Mucosa of gallbladder (tissue), 1 donor: ENCODE measurements around the gene GRIK4. TPM values are rescaled to one million over a fixed set of nuclear protein-coding genes. Genes with fewer than 3 reads are reported as not detected.
A peak's percentile ranks its signal among the peaks of the same experiment; 100 is the strongest.
"Not testable (repeated sequence)": the region's sequence is repeated elsewhere in the genome, so short reads cannot be mapped to it uniquely, and the experiment has no call there.

Experiments
- DNase-seq: peaks from one replicate; pipeline ENCODE4 v3.0.0-alpha.2; 2020; ENCODE audit warnings: low spot score
- total RNA-seq: library from RNA; stranded (reverse); gene quantifications from one replicate; pipeline ENCODE4 v1.2.1, GENCODE V29; 2021
- donor health status: DM: no; HTN: no; CAD: no.

GRIK4 gene
- total RNA-seq, 1 donor from 2014 or later, result 2.9 TPM

DNA sequence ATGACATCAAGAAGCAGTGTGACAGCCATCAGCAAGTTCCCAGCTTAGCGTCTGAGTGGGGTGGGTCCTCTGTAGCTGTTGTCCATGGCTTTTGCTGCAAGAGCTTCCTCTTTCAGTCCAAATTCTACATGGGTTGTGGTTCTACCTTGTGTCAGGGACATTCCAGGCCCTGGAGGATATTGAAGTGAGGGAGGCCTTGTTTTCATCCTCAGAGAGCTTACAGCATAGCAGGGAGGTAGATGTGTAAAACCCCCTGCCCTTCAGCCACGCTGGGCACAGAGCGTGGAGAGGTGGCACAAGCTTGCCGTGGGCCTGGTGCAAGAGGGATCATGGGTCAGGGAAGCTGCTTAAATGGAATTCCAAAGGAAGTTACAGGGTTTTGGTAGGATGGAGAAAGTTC, 93.9 kb downstream of the GRIK4 start:
- no peak for DNase-seq

DNA sequence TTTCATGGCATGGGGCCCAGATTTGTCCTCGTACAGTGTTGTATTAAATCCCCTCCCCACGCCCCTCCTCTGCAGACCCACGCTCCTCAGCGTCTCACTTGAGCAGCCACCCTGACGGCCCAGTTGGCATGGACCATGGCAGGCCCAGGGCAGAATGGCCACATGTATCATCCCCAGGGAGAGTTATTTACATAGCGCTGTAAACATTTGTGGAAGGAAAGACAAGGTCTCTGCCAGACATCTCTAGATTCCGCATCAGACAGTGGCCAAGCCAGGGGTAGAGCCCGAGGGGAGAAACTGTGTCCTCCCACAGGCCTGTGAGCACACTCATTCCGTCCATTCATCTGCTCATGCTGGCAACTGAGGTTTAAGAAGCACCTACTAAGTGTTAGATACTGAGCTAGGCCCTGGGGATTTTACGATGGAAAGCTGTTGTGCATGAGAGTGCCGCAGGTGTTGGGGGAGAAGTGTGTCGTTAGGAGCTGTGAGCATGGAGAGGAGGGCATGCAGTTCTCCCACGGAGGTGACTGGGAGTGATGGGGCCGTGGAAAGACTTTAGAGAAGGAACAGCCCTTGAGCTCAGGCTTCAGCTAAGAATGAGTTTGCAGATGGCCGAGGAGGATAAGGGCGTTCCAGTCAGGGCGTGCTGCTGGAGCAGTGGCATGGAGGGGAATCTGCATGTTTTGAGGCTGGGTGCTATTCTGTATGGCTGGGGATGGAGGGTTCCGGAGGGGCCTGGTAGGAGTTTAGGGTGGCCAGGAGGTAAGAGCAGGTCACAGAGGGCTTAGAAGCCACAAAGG, 94.9 kb downstream of the GRIK4 start:
- DNase-seq, result no peak

DNA sequence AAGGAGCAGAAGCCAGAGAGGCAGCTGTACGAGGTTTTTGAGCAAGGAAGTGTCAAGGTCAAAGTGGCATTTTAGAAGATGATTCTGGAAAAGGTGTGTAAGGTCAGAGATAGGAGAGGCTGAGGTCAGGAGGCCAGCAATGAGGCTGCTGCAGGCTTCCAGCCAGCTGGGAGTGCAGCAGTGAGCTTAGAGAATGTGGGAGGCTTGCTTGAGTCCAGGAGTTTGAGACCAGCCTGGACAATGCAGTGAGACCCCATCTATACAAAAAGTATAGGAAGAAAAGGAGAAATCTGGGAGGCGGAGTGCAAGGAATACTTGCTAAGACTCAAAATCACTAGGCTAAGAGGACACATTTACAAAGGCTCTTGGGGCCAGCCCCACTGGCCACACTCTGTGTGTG, 96.5 kb downstream of the GRIK4 start:
- DNase-seq, result no peak

DNA sequence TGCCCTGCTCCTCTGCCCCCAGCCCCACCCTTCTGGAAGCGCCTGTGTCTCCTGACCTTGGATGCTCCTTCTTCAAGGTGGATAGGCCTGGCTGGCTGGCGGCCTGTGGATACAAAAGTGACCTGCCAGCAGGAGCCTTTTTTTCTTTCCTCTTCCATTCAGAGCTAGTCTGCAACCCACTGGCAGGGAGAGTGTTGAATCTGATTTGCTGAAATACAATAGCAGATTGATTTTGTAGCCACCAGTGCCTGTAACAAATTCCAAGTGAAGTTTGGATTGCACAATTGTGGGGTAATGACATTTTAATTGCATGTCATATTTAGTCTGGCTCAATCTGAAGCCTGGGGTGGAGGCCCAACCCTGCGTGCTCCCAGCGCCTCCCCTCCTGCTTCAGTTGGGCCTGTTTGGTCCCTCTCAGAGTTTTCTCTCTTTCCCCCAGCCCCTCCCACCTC, 97.2 kb downstream of the GRIK4 start:
- peak; percentile 69 for DNase-seq

DNA sequence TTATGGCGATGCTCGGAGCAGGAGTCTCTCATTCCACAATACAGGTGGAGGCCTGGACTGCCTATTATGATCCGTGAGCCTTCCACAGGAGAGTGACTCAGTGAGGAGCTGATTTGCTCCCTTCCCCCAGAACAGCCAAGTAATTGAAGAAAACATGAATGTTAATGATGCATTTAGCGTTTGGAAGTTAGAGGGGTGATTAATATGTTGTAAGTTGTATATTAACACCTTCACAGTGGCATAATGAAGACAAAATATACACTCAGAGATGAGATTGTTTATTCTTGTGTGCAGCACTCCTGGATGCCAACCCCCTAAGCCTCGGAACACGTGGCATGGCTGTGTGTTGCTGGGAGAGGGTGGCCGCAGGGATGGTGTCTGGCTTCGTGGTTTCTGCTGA, 98.6 kb downstream of the GRIK4 start:
- DNase-seq, result no peak

DNA sequence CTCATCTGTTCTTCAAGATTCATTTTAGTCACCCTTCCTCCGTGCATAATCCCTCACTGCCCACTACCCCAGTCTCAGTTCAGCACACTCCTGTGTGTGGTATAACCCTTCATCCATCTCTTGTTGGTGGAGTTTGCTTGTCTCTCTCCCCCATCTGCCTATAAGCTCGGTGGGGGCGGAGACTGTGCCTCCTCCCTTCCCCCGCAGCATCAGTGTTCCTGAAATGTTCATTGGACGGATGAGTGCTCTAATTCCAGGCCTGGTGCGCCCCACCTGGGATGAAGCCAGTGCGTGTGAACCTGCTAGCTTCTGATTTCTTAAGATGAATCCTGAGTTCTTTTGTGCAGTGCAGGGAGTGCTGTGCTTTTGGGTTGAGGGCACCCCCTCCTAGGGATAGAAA, 100.0 kb downstream of the GRIK4 start:
- no peak for DNase-seq

DNA sequence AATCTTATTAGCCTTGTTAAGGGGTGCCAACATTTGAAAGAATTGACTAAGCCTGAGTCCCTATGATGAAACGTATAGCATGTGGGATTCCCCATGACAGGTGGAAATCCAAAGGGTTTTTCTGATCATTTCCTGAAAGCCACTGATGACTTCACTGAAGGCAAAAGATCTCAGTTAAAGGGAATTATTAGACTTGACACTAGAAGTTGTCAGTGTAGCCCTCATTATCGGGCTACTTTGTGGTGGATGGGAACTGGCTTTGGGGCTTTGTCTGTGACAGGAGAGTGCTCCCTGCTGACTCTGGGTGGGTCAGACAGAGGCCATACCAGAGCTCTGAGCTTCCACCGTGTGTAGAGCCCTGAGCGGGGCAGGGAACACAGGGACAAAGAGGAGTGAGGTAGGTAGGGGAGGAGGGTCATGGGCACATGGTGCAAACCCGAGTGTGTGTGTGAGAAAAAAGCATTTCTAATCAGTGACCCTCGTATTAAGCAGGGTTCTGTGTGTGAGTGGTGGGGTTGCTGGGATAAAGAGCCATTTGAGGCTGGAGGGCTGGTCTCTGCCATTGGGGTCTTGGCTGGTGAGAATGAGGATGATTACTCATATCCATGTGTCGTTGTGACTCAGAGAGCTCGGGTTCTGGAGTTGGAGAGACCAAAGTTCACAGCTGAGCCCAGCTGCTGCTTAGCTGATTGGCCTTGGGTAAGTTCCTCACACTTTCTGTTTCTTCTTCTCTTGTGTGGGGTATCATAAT, 101.1 kb downstream of the GRIK4 start:
- DNase-seq, result peak; percentile 53

DNA sequence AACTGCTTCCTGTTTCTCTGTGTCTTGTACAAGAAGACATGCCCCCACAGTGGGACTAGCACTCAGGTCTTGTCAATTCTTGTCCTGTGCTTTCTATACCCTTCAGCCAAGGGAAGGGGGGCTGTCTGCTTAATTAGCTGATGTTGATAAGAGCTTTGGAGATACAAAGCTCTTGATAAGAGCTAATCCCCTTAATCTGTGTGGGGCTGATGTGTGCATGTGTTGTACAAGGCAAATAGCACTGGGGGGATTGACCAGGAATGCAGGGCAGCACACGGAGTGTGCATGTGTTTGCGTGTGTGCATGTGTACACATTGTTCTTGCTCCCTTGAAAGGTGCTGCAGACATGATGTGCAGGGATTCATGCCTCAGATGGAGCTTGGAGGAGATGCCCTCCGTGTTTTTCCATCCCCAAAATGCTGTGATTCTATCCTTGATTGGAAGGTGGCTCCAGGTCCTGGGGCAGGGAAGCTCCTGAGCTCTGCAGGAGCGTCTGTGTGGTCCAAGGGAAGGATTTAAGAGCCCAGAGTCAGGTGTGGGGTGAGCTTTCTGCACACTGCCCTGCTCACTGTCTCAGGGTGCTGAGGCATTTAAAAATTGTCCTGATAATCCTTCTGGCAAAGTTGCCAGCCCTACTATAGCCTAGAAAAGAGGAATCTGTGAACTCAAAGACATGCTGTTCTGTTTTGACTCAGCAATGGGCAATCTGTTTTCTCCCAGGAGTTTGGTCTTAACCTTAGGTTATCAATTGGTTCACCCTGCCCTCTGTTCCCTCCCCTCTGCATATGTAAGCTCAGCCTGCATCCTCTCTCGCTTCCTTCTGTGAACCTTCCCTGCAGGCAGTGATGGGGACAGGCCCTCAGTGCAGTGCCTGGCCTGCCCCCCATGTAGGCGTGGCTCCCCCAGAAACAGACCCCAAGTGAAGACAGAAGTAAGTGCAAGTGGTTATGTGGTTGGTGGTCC, 102.0 kb downstream of the GRIK4 start:
- DNase-seq, result no peak

DNA sequence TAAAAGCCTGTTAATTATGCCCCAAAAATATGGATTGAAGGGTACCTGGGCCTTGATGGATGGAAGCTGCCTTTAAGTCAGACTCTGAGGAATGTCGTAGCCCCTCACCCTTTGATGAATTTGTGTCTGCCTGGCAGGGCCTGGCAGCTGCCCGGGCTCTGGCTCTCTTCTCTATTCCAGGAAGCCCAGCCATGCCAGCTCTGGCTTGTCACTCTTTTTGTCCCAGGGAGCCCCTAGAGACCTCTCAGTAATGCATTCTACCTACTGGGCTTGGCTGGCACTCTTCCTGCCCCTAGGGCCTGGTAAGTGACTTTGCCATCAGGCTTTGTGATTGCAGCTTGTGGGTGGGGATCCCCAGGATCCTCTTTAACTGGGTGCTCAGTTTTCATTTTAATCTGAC, 103.8 kb downstream of the GRIK4 start:
- DNase-seq, result no peak

DNA sequence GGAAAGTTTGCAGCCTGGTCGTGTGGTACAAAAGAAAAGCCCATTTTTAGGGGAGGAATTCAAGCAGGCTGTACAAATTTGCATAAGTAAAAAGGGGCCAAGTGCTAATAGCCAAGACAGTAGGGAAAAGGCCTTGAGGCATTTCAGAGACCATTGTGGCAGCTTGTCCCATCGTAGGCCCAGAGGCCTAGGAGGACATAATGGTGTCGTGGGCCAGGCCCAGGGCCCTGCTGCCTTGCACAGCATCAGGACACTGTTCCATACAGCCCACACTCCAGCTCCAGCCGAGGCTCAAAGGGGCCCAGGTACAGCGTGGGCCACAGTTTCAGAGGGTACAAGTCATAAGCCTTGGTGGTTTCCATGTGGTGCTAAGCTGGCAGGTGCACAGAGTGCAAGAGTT, 106.9 kb downstream of the GRIK4 start:
- no peak for DNase-seq

DNA sequence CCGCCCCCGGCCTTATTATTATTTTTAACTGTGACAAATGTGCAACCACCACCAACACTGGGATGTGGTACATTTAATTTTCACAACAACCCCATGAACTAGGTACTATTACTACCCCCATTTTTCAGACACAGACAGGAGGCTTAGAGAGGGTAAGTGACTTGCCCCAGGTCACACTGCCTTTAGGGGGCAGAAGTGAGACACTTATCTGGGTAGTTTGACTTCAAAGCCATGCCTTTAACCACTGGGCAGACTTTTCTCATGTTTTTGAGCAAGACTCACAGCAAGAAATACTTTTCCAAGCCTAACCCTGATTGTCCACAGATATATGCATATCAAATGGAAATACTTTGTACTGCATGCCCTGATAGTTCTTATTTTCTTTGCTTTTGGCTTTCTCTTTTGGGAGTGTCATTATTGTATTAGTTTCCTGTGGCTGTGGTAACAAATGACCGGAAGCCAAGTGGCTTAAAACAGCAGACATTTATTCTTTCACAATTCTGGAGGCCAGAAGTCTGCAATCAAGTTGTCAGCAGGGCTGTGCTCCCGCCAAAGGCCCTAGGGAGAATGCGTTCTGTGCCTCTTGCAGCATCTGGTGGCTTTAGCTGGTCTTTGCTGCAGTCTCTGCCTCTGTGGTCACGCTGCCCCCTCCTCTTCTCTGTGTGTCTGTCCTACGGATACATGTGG, 110.8 kb downstream of the GRIK4 start:
- DNase-seq, result no peak

DNA sequence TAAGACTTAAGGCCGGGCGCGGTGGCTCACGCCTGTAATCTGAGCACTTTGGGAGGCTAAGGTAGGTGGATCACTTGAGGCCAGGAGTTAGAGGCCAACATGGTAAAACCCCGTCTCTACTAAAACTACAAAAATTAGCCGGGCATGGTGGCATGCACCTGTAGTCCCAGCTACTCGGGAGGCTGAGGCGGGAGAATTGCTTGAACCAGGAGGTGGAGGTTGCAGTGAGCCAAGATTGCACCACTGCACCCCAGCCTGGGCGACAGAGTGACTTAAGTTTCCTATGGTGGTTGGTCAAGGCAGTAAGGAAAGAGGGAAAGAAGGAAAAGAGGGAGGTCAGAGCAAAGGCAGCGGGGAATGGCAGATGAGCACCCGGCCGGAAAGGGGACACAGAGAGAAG, 113.4 kb downstream of the GRIK4 start:
- not testable (repeated sequence) for DNase-seq

DNA sequence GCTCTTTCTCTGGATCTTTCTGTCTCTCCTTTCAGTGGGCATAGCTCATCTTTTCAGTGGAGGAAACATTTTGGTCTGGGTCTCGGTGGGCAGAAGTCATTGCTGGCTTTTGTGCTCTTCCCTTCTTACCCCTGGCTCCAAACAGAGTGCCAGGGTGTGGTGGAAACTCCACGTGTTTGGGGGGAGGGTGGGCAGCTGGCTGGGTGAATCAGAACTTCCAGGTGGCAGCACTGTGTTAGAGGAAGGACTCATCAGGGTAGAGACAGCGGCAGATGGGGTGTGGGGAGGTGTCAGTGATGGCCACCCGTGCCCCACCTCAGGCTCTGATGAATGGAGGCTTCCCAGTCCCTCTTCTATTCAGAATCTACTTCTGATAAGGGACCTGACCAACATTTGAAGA, 114.0 kb downstream of the GRIK4 start:
- DNase-seq, result no peak

DNA sequence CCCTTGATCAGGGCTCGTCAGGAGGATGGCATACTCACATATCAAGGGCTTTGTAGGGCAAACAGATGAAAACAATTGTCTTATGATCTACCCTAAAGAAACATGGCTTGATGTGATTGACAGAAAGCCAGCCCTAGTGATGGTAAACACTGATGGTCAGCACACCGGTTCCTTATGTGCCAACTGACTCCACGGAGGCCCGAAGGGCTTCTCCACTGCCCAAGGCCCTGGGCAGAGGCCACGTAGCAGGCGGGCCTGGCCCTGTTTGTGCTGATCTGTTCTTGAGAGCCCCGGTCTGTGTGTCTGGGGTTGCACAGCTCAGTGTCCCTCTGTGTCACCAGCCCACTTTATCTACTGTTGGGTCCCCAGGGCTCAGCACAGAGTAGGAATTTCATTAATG, 115.2 kb downstream of the GRIK4 start:
- DNase-seq, result no peak

DNA sequence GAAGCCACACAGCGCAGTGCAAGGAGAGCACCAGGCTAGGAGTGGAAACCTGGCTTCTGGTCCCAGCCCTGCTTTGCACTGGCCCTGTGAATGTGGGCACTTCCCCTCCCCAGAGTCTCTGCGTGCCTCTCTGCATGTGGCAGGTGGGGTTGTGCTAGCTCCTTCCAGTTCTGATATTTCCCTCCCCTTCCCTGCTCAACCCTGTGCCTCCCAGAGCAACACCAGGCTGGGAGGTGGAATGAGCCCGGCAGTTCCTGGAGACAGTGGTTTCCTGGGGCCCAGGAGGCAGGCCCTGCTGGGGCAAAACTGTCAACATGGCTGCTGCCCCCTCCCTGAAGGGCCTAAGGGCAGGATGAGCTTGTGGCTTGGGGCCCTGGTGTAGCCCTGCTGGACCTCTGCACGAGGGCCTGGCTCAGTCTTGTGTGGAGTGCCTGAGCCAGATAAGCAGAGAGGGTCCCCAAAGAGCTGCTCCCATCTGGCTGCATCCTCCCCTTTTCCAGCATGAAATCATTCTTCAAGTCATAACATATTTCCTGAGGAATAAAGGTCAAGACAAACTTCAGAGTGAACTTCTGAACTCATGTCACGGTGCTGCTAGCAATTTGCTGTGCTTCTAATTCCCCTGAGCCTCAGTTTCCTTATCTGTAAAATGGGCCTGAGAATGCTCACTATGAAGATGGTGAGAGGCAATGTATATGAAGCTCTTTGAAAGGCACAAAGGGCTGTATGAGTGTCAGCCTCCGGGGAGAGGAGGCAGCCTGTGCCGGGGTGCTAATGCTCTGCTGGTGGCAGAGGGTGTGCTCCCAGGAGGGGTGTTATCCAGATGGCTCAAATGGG, 116.0 kb downstream of the GRIK4 start:
- no peak for DNase-seq

DNA sequence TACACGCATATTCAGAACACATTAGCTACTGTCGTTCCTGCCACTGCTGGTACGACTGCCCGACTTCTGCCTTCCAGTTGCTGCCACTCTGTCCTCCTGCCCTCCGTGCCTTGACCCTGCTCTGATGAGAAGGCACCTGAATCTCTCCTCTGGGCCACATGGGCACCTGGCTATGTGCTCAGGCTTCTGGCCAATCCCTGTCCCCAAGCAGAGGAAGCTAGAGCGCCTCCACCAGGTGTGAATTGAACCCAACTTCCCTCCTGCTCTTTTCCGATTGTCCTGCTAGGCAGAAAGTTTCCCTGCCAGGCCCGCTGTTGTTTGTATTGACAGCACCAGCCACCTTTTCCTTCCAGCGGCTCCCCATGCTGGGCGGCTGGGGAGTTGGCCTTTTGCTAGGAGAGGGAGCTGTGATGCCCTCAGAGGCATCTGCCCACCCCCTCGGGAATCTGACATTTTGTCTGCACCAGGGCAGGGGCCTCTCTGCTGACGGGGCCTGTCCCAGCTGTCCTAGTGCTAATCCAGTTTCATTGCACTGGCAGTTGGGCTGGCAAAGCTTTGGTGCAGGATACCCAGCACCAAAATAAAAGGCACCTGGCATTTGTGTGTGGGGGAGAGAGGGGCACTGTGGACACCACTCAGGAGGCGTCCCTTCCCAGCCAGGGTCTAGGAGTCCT, 118.0 kb downstream of the GRIK4 start:
- DNase-seq, result no peak

DNA sequence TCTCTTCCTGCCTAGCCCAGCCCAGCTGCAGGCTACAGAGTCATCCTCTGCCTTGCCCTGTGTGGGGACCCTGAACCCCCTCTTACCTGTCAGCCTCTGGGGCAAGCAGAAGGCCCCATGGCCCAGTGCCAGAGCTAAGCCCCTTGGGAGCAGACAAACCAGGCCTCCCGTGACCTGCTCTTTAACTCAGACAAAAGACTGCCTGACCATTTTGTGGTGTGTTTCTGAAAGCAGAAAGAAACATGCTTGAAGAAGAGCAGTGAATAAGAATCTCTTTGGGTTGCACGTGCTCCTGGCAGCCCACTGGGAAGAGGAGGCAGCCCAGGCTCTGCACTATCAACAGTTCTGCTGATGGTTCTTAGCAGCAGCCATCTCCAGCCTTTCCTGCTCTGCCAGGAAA, 118.6 kb downstream of the GRIK4 start:
- DNase-seq, result no peak

DNA sequence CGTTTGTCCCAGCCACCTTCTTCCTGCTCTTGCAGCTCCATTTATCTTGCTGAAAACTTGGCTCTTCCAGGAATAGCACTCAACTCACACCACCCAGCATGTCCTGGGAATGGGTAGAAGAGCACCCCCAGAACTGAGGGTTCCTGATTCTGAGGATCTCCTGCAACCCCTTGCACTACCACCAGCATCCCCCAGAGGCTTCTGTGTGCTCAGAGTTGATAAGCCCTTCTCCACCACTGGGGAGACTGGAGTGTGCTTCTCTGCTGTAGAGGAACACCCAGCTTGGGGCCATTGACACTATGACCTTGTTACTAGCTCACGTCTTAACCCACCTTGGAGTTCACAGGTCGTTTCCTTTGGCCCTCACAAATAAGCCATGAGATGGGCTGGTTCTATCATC, 121.0 kb downstream of the GRIK4 start:
- DNase-seq, result no peak

DNA sequence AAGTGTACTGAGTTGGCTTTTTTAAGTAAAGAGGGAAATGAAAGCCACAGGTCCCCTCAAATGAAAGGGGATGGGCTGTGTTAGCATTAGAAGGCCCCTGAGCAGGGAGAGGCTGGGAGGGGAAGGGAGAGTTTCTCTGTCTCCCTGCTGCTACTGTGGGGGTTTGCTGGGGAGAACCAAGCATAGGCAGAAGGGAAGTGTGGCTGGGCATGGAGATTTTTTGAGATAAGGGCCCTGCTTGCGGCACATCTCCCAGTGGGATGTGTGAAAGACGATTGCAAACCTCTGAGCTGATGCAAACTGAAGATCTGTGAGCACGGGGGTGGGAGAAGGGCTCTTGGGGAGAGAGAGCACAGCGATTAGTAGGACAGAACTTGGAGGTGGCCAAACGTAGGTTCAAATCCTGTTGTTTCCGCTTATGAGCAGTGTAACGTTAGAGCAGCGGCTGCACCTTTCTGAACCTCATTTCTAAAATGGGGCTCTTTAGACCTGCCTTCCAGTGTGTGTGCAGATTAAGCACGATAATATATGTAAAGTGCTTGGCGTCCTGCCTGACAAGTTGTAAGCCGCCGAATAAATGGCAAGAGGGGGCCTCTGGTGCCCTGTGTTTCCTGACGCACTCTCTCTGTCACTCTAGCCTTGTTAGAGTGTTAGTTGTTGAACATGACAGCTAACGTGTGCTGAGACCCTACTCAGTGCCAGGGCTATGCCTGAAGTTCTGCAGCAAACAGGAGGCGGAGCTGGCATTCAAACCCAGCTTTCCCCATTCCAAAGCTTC, 122.3 kb downstream of the GRIK4 start:
- DNase-seq, result no peak
